ENCODE results near the gene HERPUD2. TPM values are rescaled to one million over a fixed set of nuclear protein-coding genes. Genes with fewer than 3 reads are reported as not detected.
"Not testable (repeated sequence)": the region's sequence is repeated elsewhere in the genome, so short reads cannot be mapped to it uniquely, and the experiment has no call there.

The HERPUD2 gene
- total and polyA plus RNA-seq, 2 experiments from 2014 or later = 25.5 to 28.0 TPM

- Histone ChIP-seq H3K27me3 (no peaks in the 10 kb centered on the region), H3K4me1 (ENCODE audit: insufficient read depth) (no peaks in the 10 kb centered on the region), H4K20me1 (ENCODE audit: insufficient read depth, poor library complexity, severe bottlenecking) (no peaks in the 10 kb centered on the region), H3K79me2 (peaks cover 27% of the 10 kb centered on the region), H2AFZ (no peak overlapping the region), H3K9me2 (replicated peaks; ENCODE audit: insufficient read depth) (no peaks in the 10 kb centered on the region), H3K9me3 (ENCODE audit: low read depth) (no peaks in the 10 kb centered on the region), H3K4me2 (no peak overlapping the region), H3K36me3 (replicated peaks; ENCODE audit: insufficient read depth, low read depth) (no peaks in the 10 kb centered on the region), H3K27ac (no peak overlapping the region), H3K4me3 (no peak overlapping the region)
- TF ChIP-seq CTCF (IDR thresholded peaks at IDR 0.05; ENCODE audit: poor library complexity) (no peak), EZH2phosphoT487 (IDR thresholded peaks at IDR 0.05; ENCODE audit: low read depth, severe bottlenecking, unreplicated experiment) (no peak), EZH2 (IDR thresholded peaks at IDR 0.05; ENCODE audit: borderline replicate concordance) (no peak)
- WGBS (ENCODE audit: low lambda C conversion rate, missing lambda C conversion rate) = 87% methylated on average over 1 of the region's 1 CpG
- no peak for DNase-seq (ENCODE audit: low spot score)
Observed at GRCh38 chr7:35658606-35659201, 36.2 kb downstream of the HERPUD2 start.

GRCh38 chr7:35657125-35657524 is 37.8 kb downstream of the HERPUD2 start:
- Histone ChIP-seq H3K4me1 (ENCODE audit: insufficient read depth) (no peaks in the 10 kb centered on the region), H3K36me3 (replicated peaks; ENCODE audit: insufficient read depth, low read depth) (no peaks in the 10 kb centered on the region), H3K27me3 (no peaks in the 10 kb centered on the region), H3K4me2 (no peak overlapping the region), H4K20me1 (ENCODE audit: insufficient read depth, poor library complexity, severe bottlenecking) (no peaks in the 10 kb centered on the region), H3K27ac (no peak overlapping the region), H3K9me3 (ENCODE audit: low read depth) (peaks cover 5% of the 10 kb centered on the region), H3K4me3 (no peak overlapping the region), H2AFZ (no peak overlapping the region), H3K79me2 (peaks cover 42% of the 10 kb centered on the region), H3K9me2 (replicated peaks; ENCODE audit: insufficient read depth) (no peaks in the 10 kb centered on the region)
- TF ChIP-seq EZH2 (IDR thresholded peaks at IDR 0.05; ENCODE audit: borderline replicate concordance) (no peak), EZH2phosphoT487 (IDR thresholded peaks at IDR 0.05; ENCODE audit: low read depth, severe bottlenecking, unreplicated experiment) (no peak), CTCF (IDR thresholded peaks at IDR 0.05; ENCODE audit: poor library complexity) (no peak)
- WGBS (ENCODE audit: low lambda C conversion rate, missing lambda C conversion rate) = 100% methylated on average over 2 of the region's 2 CpGs
- DNase-seq (ENCODE audit: low spot score) = no peak

GRCh38 chr7:35654558-35654957 is 40.4 kb downstream of the HERPUD2 start:
- H2AFZ ChIP-seq; H3K9me2 ChIP-seq (replicated peaks; ENCODE audit: insufficient read depth); H4K20me1 ChIP-seq (ENCODE audit: insufficient read depth, poor library complexity, severe bottlenecking); H3K36me3 ChIP-seq (replicated peaks; ENCODE audit: insufficient read depth, low read depth); H3K4me1 ChIP-seq (ENCODE audit: insufficient read depth); H3K4me2 ChIP-seq; H3K27me3 ChIP-seq; H3K27ac ChIP-seq; H3K9me3 ChIP-seq (ENCODE audit: low read depth); H3K4me3 ChIP-seq; DNase-seq (ENCODE audit: low spot score): not testable (repeated sequence)
- H3K79me2 ChIP-seq = peaks cover 56% of the 10 kb centered on the region
- 100% methylated on average over 3 of the region's 3 CpGs for whole genome bisulfite sequencing (ENCODE audit: low lambda C conversion rate, missing lambda C conversion rate)

- H4K20me1 ChIP-seq (ENCODE audit: insufficient read depth, poor library complexity, severe bottlenecking) = no peaks in the 10 kb centered on the region
- no peak overlapping the region for H3K27ac ChIP-seq
- H3K27me3 ChIP-seq = no peaks in the 10 kb centered on the region
- peaks cover 57% of the 10 kb centered on the region for H3K79me2 ChIP-seq
- H3K36me3 ChIP-seq (replicated peaks; ENCODE audit: insufficient read depth, low read depth) = no peaks in the 10 kb centered on the region
- 94% methylated on average over 5 of the region's 5 CpGs for WGBS (ENCODE audit: low lambda C conversion rate, missing lambda C conversion rate)
- peaks cover 5% of the 10 kb centered on the region for H3K9me3 ChIP-seq (ENCODE audit: low read depth)
- H3K4me3 ChIP-seq = no peak overlapping the region
- TF ChIP-seq EZH2 (IDR thresholded peaks at IDR 0.05; ENCODE audit: borderline replicate concordance) (no peak), EZH2phosphoT487 (IDR thresholded peaks at IDR 0.05; ENCODE audit: low read depth, severe bottlenecking, unreplicated experiment) (no peak), CTCF (IDR thresholded peaks at IDR 0.05; ENCODE audit: poor library complexity) (no peak)
- no peaks in the 10 kb centered on the region for H3K9me2 ChIP-seq (replicated peaks; ENCODE audit: insufficient read depth)
- no peak for DNase-seq (ENCODE audit: low spot score)
- no peak overlapping the region for H3K4me2 ChIP-seq
- peaks cover under 1% of the 10 kb centered on the region for H3K4me1 ChIP-seq (ENCODE audit: insufficient read depth)
- no peak overlapping the region for H2AFZ ChIP-seq
Observed at GRCh38 chr7:35652124-35652523, 42.8 kb downstream of the HERPUD2 start.

Data from hepatocyte (in vitro differentiated cells).